H1 (cell line): ENCODE data around the gene E2F1.

ENCODE experiments used
- CTCF ChIP-seq, 3 experiments: IDR thresholded peaks; 1 replicate in 2 of 3; 2 replicates in 1 of 3; pipeline versions ENCODE4 v1.5.1 to v1.6.1; 2011; ENCODE audit warnings: low read length in 3 of 3, mild to moderate bottlenecking in 3 of 3, inconsistent platforms in 2 of 3, low read depth in 1 of 3, moderate library complexity in 1 of 3; ENCODE audit not compliant: insufficient read depth in 1 of 3; ENCODE audit errors: control extremely low read depth in 1 of 3
- EZH2 ChIP-seq: fragments of 200-600 bp; sonication (generic); IDR thresholded peaks from 2 replicates; pipeline ENCODE4 v1.7.1; 2012; ENCODE audit warnings: low read depth, mild to moderate bottlenecking, moderate library complexity, low read length, inconsistent platforms; ENCODE audit not compliant: severe bottlenecking
- POLR2A ChIP-seq, 2 experiments: IDR thresholded peaks; 1 replicate in 1 of 2; 2 replicates in 1 of 2; pipeline ENCODE4 v1.6.1; 2011; ENCODE audit warnings: low read depth in 2 of 2, low read length in 2 of 2, mild to moderate bottlenecking in 2 of 2; ENCODE audit errors: control extremely low read depth in 1 of 2

GRCh38 chr20:33713865-33714367, 27.7 kb upstream of the E2F1 start:
- TF ChIP-seq EZH2 = no peak
- TF ChIP-seq CTCF (IDR thresholded peaks at IDR 0.05; ENCODE audit: control extremely low read depth in 1 of 3, insufficient read depth in 1 of 3, low read depth in 1 of 3, low read length in 3 of 3) = no peak
- TF ChIP-seq POLR2A (IDR thresholded peaks at IDR 0.05; ENCODE audit: control extremely low read depth in 1 of 2, low read depth in 2 of 2, low read length in 2 of 2) = no peak
